ENCODE data around the gene EPB41L2. TPM values are rescaled to one million over a fixed set of nuclear protein-coding genes. Genes with fewer than 3 reads are reported as not detected.

Gene EPB41L2
- total RNA-seq, 1 experiment from 2014 or later, result 63.9 TPM

GRCh38 chr6:131048459-131048858, 14.6 kb downstream of the EPB41L2 start:
- no peak for DNase-seq
- Histone ChIP-seq H3K9me3 (peaks cover 13% of the 10 kb centered on the region), H3K36me3 (peaks cover 8% of the 10 kb centered on the region), H3K4me3 (no peak overlapping the region), H3K27me3 (no peaks in the 10 kb centered on the region)

- H3K4me3 ChIP-seq, result no peak overlapping the region
- H3K9me3 ChIP-seq, result 0 out of 2 replicates have a peak, but pooled peaks cover 2% of the 10 kb centered on the region
- peaks cover 3% of the 10 kb centered on the region; the same call in 1 of the 2 replicates for H3K36me3 ChIP-seq
- H3K27me3 ChIP-seq, result no peaks in the 10 kb centered on the region
- DNase-seq, result no peak
Observed at GRCh38 chr6:131045139-131045538, 17.9 kb downstream of the EPB41L2 start.

- DNase-seq, result no peak
- no peaks in the 10 kb centered on the region for H3K9me3 ChIP-seq
- no peaks in the 10 kb centered on the region for H3K27me3 ChIP-seq
- no peak overlapping the region for H3K4me3 ChIP-seq
- H3K36me3 ChIP-seq, result peaks cover 3% of the 10 kb centered on the region; the same call in 1 of the 2 replicates
Observed at GRCh38 chr6:131043902-131044447, 19.1 kb downstream of the EPB41L2 start.

DNA sequence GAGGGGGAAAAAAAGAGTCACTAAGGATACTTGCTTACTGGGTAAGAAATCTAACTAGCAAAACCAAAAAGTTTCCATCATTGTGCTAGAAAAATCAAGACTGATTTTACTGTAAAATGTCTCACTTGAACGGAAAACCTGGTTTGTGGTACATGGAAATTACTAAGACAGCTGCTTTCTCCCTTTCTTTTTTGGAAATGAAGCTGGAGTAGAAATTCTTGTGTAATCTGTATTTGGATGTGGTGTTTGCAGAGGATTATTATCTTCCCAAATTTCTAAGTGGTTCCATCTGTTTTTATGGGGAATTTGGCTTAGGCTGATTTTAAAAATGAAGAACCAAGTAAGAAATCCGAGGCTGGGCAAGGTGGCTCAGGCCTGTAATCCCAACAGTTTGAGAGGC, 20.4 kb downstream of the EPB41L2 start:
- no peak for DNase-seq

DNA sequence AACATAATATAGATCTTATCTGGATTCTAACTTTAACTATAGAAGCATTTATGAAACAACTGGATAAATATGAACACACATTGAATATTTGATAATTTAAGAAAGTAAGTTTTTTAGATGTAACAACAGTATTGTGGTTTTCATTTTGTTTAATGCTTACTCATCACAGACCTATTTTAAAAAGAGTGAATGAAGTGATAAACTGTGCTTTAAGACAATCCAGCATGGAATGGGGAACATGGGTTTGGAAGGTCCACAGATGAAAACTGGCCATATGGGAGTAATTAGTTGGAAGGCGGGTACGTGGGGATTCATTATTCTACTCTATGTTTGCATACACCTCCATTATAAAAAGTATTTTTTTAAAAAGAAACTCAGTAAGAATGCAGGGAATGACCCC, 21.2 kb downstream of the EPB41L2 start:
- Histone ChIP-seq H3K27me3 (no peaks in the 10 kb centered on the region), H3K9me3 (no peaks in the 10 kb centered on the region), H3K36me3 (peaks cover 2% of the 10 kb centered on the region; the same call in 1 of the 2 replicates), H3K4me3 (no peak overlapping the region)
- DNase-seq, result no peak

More for the DNA sequence above, 20.4 kb downstream of the EPB41L2 start:
- H3K4me3 ChIP-seq, result no peak overlapping the region
- H3K36me3 ChIP-seq, result no peaks in the 10 kb centered on the region
- H3K27me3 ChIP-seq, result no peaks in the 10 kb centered on the region
- no peaks in the 10 kb centered on the region for H3K9me3 ChIP-seq

DNA sequence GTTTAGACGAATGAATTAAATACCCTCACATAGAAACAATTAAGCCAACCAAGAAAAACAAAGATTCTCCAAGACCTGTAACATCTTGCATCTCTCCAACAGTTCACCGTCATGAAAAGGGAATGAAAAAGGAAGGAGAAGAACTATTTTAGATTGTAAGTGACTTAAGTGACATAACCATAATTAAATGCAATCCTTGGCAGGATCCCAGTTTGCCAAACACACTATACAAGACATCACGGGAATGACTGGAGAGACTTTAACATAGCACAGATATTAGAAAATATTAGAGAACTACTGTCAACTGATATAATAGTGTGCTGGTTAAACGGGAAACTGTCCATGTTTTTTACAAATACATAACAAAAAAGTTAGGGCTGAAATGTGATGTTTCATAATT, 22.2 kb downstream of the EPB41L2 start:
- Histone ChIP-seq H3K27me3 (no peaks in the 10 kb centered on the region), H3K36me3 (peaks cover 2% of the 10 kb centered on the region; the same call in 1 of the 2 replicates), H3K9me3 (no peaks in the 10 kb centered on the region), H3K4me3 (no peak overlapping the region)
- DNase-seq, result no peak

DNA sequence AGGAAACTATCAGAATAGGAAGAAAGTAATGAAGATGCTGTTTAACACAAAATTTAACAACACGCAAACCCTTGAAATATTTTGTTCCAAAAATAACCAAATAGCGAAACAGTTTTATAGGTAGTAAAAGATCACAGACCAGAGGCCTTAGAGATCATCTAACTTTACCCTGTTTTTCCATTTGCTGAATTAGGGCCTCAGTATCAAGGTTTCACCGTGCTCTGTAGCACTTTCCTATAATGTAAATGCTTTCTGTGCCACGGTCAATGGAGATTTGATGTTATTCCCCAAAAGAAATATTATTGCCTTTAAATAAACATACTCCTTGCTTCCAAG, 23.7 kb downstream of the EPB41L2 start:
- Histone ChIP-seq H3K36me3 (peaks cover 2% of the 10 kb centered on the region; the same call in 1 of the 2 replicates), H3K9me3 (no peaks in the 10 kb centered on the region), H3K27me3 (no peaks in the 10 kb centered on the region), H3K4me3 (peak overlapping the region; percentile 14; the same call in 1 of the 2 replicates)
- DNase-seq, result no peak

DNA sequence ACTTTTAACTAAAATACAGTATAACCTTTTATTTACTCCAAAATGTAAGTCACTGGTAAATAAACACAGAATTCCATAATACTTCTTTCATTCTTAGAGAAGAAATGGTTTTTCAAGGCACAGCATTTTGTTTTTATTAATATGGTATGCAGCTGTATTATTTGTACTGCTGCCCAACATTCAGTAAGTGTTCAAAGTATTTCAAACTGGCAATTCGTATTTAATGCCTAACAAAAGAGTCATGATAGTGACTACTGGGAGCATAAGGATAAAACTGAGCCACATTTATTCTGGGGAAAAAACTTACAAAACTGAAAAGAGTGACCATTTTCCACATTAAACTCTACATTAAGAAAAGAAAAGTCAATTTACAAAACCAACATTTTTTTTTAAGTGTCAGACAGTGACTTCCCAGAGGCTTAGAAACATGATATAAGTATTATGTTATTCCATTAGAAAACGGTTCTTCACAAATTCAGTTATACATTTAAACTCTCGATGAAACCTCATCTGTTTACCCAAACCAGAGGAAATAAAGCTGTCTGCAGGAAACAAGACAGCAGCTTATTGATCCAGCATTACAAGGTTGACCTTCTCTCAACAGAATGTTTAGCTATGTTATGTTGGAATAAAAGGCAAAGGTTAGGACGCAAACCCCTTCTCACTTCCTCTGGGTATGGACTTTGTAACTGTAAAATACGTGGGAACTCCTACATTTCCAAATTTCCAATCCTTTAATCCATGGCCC, 24.3 kb downstream of the EPB41L2 start:
- H3K4me3 ChIP-seq, result peak overlapping the region; percentile 14; the same call in 1 of the 2 replicates
- peaks cover 2% of the 10 kb centered on the region; the same call in 1 of the 2 replicates for H3K36me3 ChIP-seq
- H3K27me3 ChIP-seq, result no peaks in the 10 kb centered on the region
- no peaks in the 10 kb centered on the region for H3K9me3 ChIP-seq
- DNase-seq, result no peak

DNA sequence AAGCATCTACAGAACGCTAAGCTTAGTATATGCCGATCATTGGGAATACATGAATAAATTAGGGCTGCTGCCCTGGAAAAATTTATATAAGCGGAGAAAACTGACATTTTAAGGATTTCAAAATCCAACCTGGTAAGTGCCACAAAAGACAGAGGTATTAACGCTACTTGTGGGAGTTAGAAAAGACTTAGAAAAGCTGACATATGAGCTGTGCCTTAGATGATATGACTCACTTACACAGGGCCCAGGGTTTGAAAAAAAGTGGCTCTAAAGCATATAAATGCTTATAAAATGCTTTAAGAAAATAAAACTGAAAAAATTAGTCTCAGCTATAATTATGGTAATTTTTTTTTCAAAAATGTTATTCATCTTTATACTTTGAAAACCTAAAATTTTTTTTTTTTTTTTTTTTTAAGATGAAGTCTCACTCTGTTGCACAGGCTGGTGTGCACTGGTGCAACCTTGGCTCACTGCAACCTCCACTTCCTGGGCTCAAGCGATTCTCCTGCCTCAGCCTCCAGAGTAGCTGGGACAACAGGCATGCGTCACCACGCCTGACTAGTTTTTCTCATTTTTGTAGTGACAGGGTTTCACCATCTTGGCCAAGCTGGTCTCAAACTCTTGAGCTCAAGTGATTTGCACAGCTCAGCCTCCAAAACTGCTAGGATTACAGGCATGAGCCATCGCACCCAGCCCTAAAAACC, 25.7 kb downstream of the EPB41L2 start:
- no peaks in the 10 kb centered on the region for H3K9me3 ChIP-seq
- no peak overlapping the region for H3K4me3 ChIP-seq
- DNase-seq, result no peak
- peaks cover 2% of the 10 kb centered on the region; the same call in 1 of the 2 replicates for H3K36me3 ChIP-seq
- H3K27me3 ChIP-seq, result no peaks in the 10 kb centered on the region

DNA sequence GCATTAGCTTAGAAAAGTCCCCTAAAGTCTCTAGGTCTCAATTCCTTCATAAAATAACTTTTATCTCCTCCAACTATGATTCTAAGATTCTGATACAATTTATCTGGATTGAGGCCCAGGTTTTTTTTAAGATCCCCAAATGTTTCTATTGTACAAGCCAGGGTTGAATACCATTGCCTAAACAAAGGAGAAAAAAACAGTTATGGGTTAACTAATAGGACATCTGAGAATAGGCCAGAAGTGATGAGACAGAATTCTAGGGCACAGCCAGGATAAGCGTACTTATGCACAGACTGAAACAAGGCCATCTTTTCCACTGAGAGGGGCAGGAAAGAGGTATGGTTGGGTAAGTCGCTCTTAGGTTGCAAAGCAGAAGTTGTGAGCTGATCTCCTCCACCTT, 26.4 kb downstream of the EPB41L2 start:
- Histone ChIP-seq H3K4me3 (no peak overlapping the region), H3K9me3 (no peaks in the 10 kb centered on the region), H3K36me3 (peaks cover 2% of the 10 kb centered on the region; the same call in 1 of the 2 replicates), H3K27me3 (no peaks in the 10 kb centered on the region)
- DNase-seq, result no peak

DNA sequence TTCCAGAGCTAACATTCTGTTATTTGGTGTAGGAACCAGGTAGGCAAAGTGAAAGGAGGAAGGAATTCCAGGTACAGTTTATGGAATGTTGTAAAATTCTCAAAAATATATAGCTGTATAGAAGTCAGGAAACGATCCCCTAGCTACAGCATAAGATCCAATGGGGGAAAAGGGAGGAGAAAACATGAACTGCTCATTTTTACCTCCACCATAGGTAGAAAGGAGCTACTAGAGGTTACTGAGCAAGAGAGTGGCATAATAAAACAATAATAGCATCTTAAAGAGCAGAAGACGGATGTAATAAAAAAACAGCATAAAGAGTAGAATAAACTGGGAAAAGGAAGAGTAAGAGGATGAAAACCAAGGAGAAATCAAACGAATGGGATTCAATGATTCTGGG, 26.9 kb downstream of the EPB41L2 start:
- no peak for DNase-seq
- Histone ChIP-seq H3K9me3 (no peaks in the 10 kb centered on the region), H3K36me3 (peaks cover 2% of the 10 kb centered on the region; the same call in 1 of the 2 replicates), H3K4me3 (no peak overlapping the region), H3K27me3 (no peaks in the 10 kb centered on the region)

DNA sequence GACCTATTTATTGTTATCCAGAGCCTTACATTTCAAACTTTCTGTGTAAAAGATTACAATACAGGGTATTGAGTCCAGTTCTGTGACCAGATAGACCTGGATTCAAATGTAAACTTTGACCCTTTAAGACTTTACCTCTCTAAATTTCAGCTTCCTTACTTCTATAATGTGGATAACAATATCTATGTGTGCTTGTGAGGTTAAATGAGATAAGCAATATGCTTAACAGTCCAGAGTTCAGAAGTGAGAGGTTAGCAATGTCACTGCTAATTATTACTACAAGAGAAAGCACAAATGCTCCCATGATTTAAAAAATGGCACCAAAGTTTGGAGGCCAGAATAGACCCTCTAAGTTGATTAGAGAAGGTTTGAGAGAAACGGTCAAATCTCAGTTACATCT, 27.5 kb downstream of the EPB41L2 start:
- Histone ChIP-seq H3K4me3 (no peak overlapping the region), H3K27me3 (no peaks in the 10 kb centered on the region), H3K9me3 (no peaks in the 10 kb centered on the region), H3K36me3 (peaks cover 2% of the 10 kb centered on the region; the same call in 1 of the 2 replicates)
- DNase-seq, result no peak

DNA sequence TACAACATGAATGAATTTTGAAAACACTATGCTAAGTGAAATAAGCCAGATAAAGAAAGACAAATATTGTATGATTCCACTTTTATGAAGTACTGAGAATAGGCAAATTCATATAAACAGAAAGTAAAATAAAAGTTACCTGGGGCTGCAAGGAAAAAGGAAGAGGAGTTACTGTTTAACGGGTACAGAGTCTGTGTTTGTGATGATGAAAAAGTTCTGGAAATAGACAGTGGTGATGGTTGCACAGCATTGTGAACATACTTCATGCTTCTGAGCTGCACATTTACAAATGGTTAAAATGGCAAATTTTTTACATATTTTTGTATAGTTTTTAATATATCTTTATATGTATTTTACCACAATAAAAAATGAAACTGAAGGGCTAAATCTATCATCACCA, 29.4 kb downstream of the EPB41L2 start:
- no peak overlapping the region for H3K4me3 ChIP-seq
- H3K27me3 ChIP-seq, result no peaks in the 10 kb centered on the region
- peaks cover 2% of the 10 kb centered on the region; the same call in 1 of the 2 replicates for H3K36me3 ChIP-seq
- no peak for DNase-seq
- no peaks in the 10 kb centered on the region for H3K9me3 ChIP-seq

GRCh38 chr6:131029626-131030297, 33.3 kb downstream of the EPB41L2 start:
- Histone ChIP-seq H3K9me3 (no peaks in the 10 kb centered on the region), H3K4me3 (no peak overlapping the region), H3K36me3 (no peaks in the 10 kb centered on the region), H3K27me3 (no peaks in the 10 kb centered on the region)
- DNase-seq, result peak; percentile 70

DNA sequence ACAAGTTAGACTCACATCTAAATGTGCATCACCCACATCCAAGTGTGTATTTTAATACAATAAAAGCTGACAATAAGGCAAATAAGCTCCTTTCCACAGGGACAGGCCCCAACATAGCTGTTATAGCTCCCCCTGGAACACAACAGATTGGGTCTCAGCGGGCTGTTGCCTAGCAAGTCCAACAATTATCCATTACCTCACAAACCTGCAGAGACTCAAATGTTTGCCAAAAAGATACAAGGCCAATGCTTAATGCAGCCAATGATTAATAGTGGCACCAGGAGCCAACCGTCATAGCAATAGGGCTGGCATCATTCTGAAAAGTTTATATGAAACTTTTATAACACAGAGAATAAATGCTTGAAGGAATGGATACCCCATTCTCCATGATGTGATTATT, 35.7 kb downstream of the EPB41L2 start:
- no peak for DNase-seq
- Histone ChIP-seq H3K36me3 (no peaks in the 10 kb centered on the region), H3K9me3 (no peaks in the 10 kb centered on the region), H3K4me3 (no peak overlapping the region), H3K27me3 (no peaks in the 10 kb centered on the region)

- Histone ChIP-seq H3K4me3 (no peak overlapping the region), H3K27me3 (no peaks in the 10 kb centered on the region), H3K9me3 (no peaks in the 10 kb centered on the region), H3K36me3 (no peaks in the 10 kb centered on the region)
- no peak for DNase-seq
Observed at GRCh38 chr6:131026243-131026642, 36.8 kb downstream of the EPB41L2 start.

GRCh38 chr6:131024565-131024964, 38.5 kb downstream of the EPB41L2 start:
- DNase-seq, result no peak
- no peaks in the 10 kb centered on the region for H3K27me3 ChIP-seq

More at GRCh38 chr6:131024565-131024964, 38.5 kb downstream of the EPB41L2 start:
- H3K36me3 ChIP-seq, result no peaks in the 10 kb centered on the region
- H3K9me3 ChIP-seq, result no peaks in the 10 kb centered on the region
- no peak overlapping the region for H3K4me3 ChIP-seq
